Suprapubic skin (tissue), 3 donors: ENCODE results near the gene UBXN6.

ENCODE experiments used
- POLR2A ChIP-seq, 2 donors: fragments of 450-650 bp; IDR thresholded peaks; one replicate each; pipeline ENCODE4 v1.6.1; 2017; ENCODE audit warnings: antibody characterized with exemption in 2 of 2, mild to moderate bottlenecking in 2 of 2, moderate library complexity in 2 of 2
- TF ChIP-seq, protein P1 (sequence below), 2 donors: fragments of 200-600 bp in 1 of 2; fragments of 450-650 bp in 1 of 2; sonication (generic) in 1 of 2; IDR thresholded peaks; one replicate each; pipeline ENCODE4 v1.5.1; 2016 to 2019; ENCODE audit warnings: antibody characterized with exemption in 2 of 2, mild to moderate bottlenecking in 1 of 2, moderate library complexity in 1 of 2

- TF ChIP-seq, protein P1, sequence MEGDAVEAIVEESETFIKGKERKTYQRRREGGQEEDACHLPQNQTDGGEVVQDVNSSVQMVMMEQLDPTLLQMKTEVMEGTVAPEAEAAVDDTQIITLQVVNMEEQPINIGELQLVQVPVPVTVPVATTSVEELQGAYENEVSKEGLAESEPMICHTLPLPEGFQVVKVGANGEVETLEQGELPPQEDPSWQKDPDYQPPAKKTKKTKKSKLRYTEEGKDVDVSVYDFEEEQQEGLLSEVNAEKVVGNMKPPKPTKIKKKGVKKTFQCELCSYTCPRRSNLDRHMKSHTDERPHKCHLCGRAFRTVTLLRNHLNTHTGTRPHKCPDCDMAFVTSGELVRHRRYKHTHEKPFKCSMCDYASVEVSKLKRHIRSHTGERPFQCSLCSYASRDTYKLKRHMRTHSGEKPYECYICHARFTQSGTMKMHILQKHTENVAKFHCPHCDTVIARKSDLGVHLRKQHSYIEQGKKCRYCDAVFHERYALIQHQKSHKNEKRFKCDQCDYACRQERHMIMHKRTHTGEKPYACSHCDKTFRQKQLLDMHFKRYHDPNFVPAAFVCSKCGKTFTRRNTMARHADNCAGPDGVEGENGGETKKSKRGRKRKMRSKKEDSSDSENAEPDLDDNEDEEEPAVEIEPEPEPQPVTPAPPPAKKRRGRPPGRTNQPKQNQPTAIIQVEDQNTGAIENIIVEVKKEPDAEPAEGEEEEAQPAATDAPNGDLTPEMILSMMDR (IDR thresholded peaks at IDR 0.05) = no peak
- TF ChIP-seq POLR2A (IDR thresholded peaks at IDR 0.05) = no peak
These were observed 44.1 kb upstream of the UBXN6 start for GRCh38 chr19:4501691-4502090.
